HCT116 (cell line): ENCODE measurements around the gene MED14. TPM values are rescaled to one million over a fixed set of nuclear protein-coding genes. Genes with fewer than 3 reads are reported as not detected.

Source experiments
- ATAC-seq: fragments of 200-7000 bp; cut with Tn5 transposase; 2 replicates; pipeline ENCODE4 v1.9.1; 2020; ENCODE audit warnings: mild to moderate bottlenecking, moderate library complexity
- BruUV-seq: library from RNA; stranded (reverse); fragments of 400-500 nt; replicated peaks from 2 replicates; lab custom pipeline; 2021; lab: Mats Ljungman, UMichigan
- CTCF ChIA-PET: fragments of 300-600 bp; sonication (Branson Sonifier 250); formaldehyde crosslinking; loops from one replicate; lab custom pipeline; 2021; ENCODE audit warnings: antibody characterized with exemption; lab: Charles Lee
- POLR2A ChIA-PET: fragments of 300-600, 350-600 bp; sonication (Branson Sonifier 250); formaldehyde crosslinking; loops from one replicate; lab custom pipeline; 2021; ENCODE audit warnings: antibody characterized with exemption; lab: Charles Lee
- RAD21 ChIA-PET, 2 experiments: fragments of 300-600 bp; sonication (Branson Sonifier 250); formaldehyde crosslinking; loops; one replicate each; lab custom pipeline; 2023; ENCODE audit warnings: low total read pairs in 2 of 2; ENCODE audit not compliant: uncharacterized antibody in 2 of 2, unreplicated experiment in 2 of 2, low non-redundant PET in 1 of 2; lab: Charles Lee
- DNase-seq: peaks from one replicate; pipeline ENCODE4 v3.0.0-alpha.2; 2010; ENCODE audit warnings: low read depth, low spot score
- H2AFZ ChIP-seq: fragments of 200-600 bp; shearing (Covaris generic), sonication (generic); 2 replicates; pipeline ENCODE4 v1.6.1; 2017; ENCODE audit warnings: low read depth, mixed run types, mixed read lengths, antibody characterized with exemption, low read length; ENCODE audit not compliant: poor library complexity, severe bottlenecking
- H3K27ac ChIP-seq: 2 replicates; pipeline ENCODE4 v1.5.1; 2012; ENCODE audit warnings: low read depth, low read length
- H3K27me3 ChIP-seq: fragments of 200-600 bp; sonication (generic); 2 replicates; pipeline ENCODE4 v1.6.1; 2016; ENCODE audit warnings: mixed run types, low read length, mixed read lengths; ENCODE audit not compliant: insufficient read depth
- H3K36me3 ChIP-seq, 2 experiments: fragments of 200-500 bp in 1 of 2; fragments of 200-600 bp in 1 of 2; sonication (Bioruptor generic) in 1 of 2; sonication (generic) in 1 of 2; 2 replicates each; pipeline versions ENCODE4 v1.5.1 to v1.6.1; 2014 to 2016; ENCODE audit warnings: low read length in 2 of 2, inconsistent platforms in 1 of 2, mixed read lengths in 1 of 2, mixed run types in 1 of 2; ENCODE audit not compliant: insufficient read depth in 2 of 2, control insufficient read depth in 1 of 2
- H3K4me1 ChIP-seq, 2 experiments: fragments of 200-600 bp in 1 of 2; sonication (generic) in 1 of 2; 2 replicates each; pipeline versions ENCODE4 v1.5.1 to v1.6.1; 2012 to 2017; ENCODE audit warnings: low read length in 2 of 2, inconsistent platforms in 1 of 2, mild to moderate bottlenecking in 1 of 2, mixed read lengths in 1 of 2, mixed run types in 1 of 2, moderate library complexity in 1 of 2; ENCODE audit not compliant: insufficient read depth in 2 of 2, control insufficient read depth in 1 of 2
- H3K4me2 ChIP-seq: fragments of 200-600 bp; sonication (generic); 2 replicates; pipeline ENCODE4 v1.6.1; 2017; ENCODE audit warnings: mixed run types, low read length, mixed read lengths
- H3K4me3 ChIP-seq, 2 experiments: fragments of 200-600 bp in 1 of 2; sonication (generic) in 1 of 2; replicated peaks in 1 of 2; 2 replicates each; pipeline ENCODE4 v1.5.1; 2011 to 2016; ENCODE audit warnings: low read length in 2 of 2, control low read depth in 1 of 2, low read depth in 1 of 2, mild to moderate bottlenecking in 1 of 2, mixed read lengths in 1 of 2, mixed run types in 1 of 2
- H3K79me2 ChIP-seq: fragments of 200-600 bp; sonication (generic); 2 replicates; pipeline ENCODE4 v1.6.1; 2017; ENCODE audit warnings: mild to moderate bottlenecking, mixed run types, low read length, moderate library complexity, mixed read lengths; ENCODE audit not compliant: insufficient read depth
- H3K9ac ChIP-seq: fragments of 200-600 bp; sonication (generic); 2 replicates; pipeline ENCODE4 v1.6.1; 2016; ENCODE audit warnings: low read length, mixed read lengths
- H3K9me2 ChIP-seq: fragments of 200-600 bp; sonication (generic), shearing (Covaris generic); 2 replicates; pipeline ENCODE4 v1.6.1; 2017; ENCODE audit warnings: mixed run types, mild to moderate bottlenecking, moderate library complexity; ENCODE audit not compliant: insufficient read depth
- H3K9me3 ChIP-seq, 2 experiments: fragments of 200-500 bp in 1 of 2; fragments of 200-600 bp in 1 of 2; sonication (Bioruptor generic) in 1 of 2; sonication (generic) in 1 of 2; 2 replicates each; pipeline ENCODE4 v1.6.1; 2014 to 2017; ENCODE audit warnings: low read length in 2 of 2, mixed read lengths in 2 of 2, inconsistent platforms in 1 of 2, low read depth in 1 of 2, mild to moderate bottlenecking in 1 of 2, mixed run types in 1 of 2, moderate library complexity in 1 of 2; ENCODE audit not compliant: control insufficient read depth in 1 of 2, insufficient read depth in 1 of 2
- H4K20me1 ChIP-seq: fragments of 200-600 bp; sonication (generic), shearing (Covaris generic); 2 replicates; pipeline ENCODE4 v1.6.1; 2017; ENCODE audit warnings: mixed run types, mild to moderate bottlenecking, moderate library complexity; ENCODE audit not compliant: insufficient read depth
- ATF3 ChIP-seq: IDR thresholded peaks from 2 replicates; pipeline ENCODE4 v1.6.1; 2012
- CEBPB ChIP-seq: IDR thresholded peaks from 2 replicates; pipeline ENCODE4 v1.6.1; 2012; ENCODE audit warnings: low read depth
- CTCF ChIP-seq, 3 experiments: fragments of 200-600 bp in 1 of 3; sonication (generic) in 1 of 3; IDR thresholded peaks in 2 of 3; conservative IDR thresholded peaks in 1 of 3; 2 replicates each; pipeline ENCODE4 v1.5.1; 2012 to 2017; ENCODE audit warnings: low read depth in 2 of 3, low read length in 2 of 3, antibody characterized with exemption in 1 of 3, borderline replicate concordance in 1 of 3, control low read depth in 1 of 3, mild to moderate bottlenecking in 1 of 3, mixed read lengths in 1 of 3, mixed run types in 1 of 3, moderate library complexity in 1 of 3; ENCODE audit not compliant: insufficient read depth in 1 of 3
- ELF1 ChIP-seq: IDR thresholded peaks from 2 replicates; pipeline ENCODE4 v1.6.1; 2012; ENCODE audit warnings: low read depth, borderline replicate concordance
- FOSL1 ChIP-seq: IDR thresholded peaks from 2 replicates; pipeline ENCODE4 v1.6.1; 2012; ENCODE audit warnings: low read depth
- JUND ChIP-seq: IDR thresholded peaks from 2 replicates; pipeline ENCODE4 v1.6.1; 2012
- POLR2A ChIP-seq: IDR thresholded peaks from 2 replicates; pipeline ENCODE4 v1.7.0; 2011; ENCODE audit warnings: borderline replicate concordance; ENCODE audit not compliant: insufficient read depth, insufficient read length; ENCODE audit errors: extremely low read depth
- RAD21 ChIP-seq: IDR thresholded peaks from 2 replicates; pipeline ENCODE4 v1.6.1; 2012; ENCODE audit warnings: low read depth, mild to moderate bottlenecking
- SIN3A ChIP-seq: IDR thresholded peaks from 2 replicates; pipeline ENCODE4 v1.6.1; 2012; ENCODE audit warnings: low read depth
- SP1 ChIP-seq: IDR thresholded peaks from 2 replicates; pipeline ENCODE4 v1.6.1; 2012; ENCODE audit warnings: low read depth
- SRF ChIP-seq: IDR thresholded peaks from 2 replicates; pipeline ENCODE4 v1.6.1; 2012; ENCODE audit warnings: low read depth
- TCF7L2 ChIP-seq: IDR thresholded peaks from 2 replicates; pipeline ENCODE4 v1.7.0; 2011; ENCODE audit warnings: borderline replicate concordance, inconsistent platforms; ENCODE audit not compliant: insufficient read depth, insufficient read length; ENCODE audit errors: extremely low read depth
- YY1 ChIP-seq: IDR thresholded peaks from 2 replicates; pipeline ENCODE4 v1.6.1; 2011; ENCODE audit warnings: low read length, low read depth, moderate library complexity, mild to moderate bottlenecking; ENCODE audit not compliant: insufficient replicate concordance; ENCODE audit errors: extremely low read depth
- ZBTB33 ChIP-seq: IDR thresholded peaks from 2 replicates; pipeline ENCODE4 v1.6.1; 2011; ENCODE audit warnings: mild to moderate bottlenecking, low read length, moderate library complexity; ENCODE audit not compliant: insufficient replicate concordance; ENCODE audit errors: extremely low read depth
- ZFX ChIP-seq: fragments of 450-650 bp; IDR thresholded peaks from 2 replicates; pipeline ENCODE4 v1.6.1; 2017
- intact Hi-C: fragments of 100-400 bp; cut with micrococcal nuclease; formaldehyde crosslinking; loops from 2 replicates; pipeline ENCODE4 v1.10.0; 2022
- total RNA-seq: library from RNA; stranded (reverse); gene quantifications from one replicate; pipeline ENCODE4 v1.2.1, GENCODE V29; 2021; ENCODE audit not compliant: unreplicated experiment

The MED14 gene
- total RNA-seq, 1 experiment from 2014 or later, result 51.8 TPM

GRCh38 chrX:40780951-40781350 lies 45.6 kb upstream of the MED14 start:
- H3K4me3 ChIP-seq, result no peak overlapping the region
- no peak overlapping the region for H3K27ac ChIP-seq
- H3K79me2 ChIP-seq, result no peaks in the 10 kb centered on the region
- DNase-seq, result no peak
- intact Hi-C loops, result no loop called here
- no peaks in the 10 kb centered on the region for H3K9me3 ChIP-seq
- CTCF ChIA-PET, result no interaction called here
- no peak overlapping the region for H2AFZ ChIP-seq
- no TSS peak for BruUV-seq
- H3K36me3 ChIP-seq, result no peaks in the 10 kb centered on the region
- H3K4me1 ChIP-seq, result peaks cover 3 to 21% of the 10 kb centered on the region in 2 experiments; a peak in 2 of 4 replicates
- H3K9ac ChIP-seq, result no peak overlapping the region
- RAD21 ChIA-PET, result no interaction called here
- no peak overlapping the region for H3K4me2 ChIP-seq
- H4K20me1 ChIP-seq, result no peaks in the 10 kb centered on the region
- no peaks in the 10 kb centered on the region for H3K27me3 ChIP-seq
- POLR2A ChIA-PET, result no interaction called here
- no peaks in the 10 kb centered on the region for H3K9me2 ChIP-seq
- TF ChIP-seq SIN3A (no peak), ZBTB33 (no peak), SRF (no peak), SP1 (no peak), POLR2A (no peak), CEBPB (no peak), ATF3 (no peak), JUND (no peak), ELF1 (no peak)
- TF ChIP-seq, all 23 proteins: peak for 0
- no peak for ATAC-seq

- ChIA-PET RAD21 (no interaction called here), POLR2A (no interaction called here), CTCF (no interaction called here)
- no peak overlapping the region for H3K9ac ChIP-seq
- no peaks in the 10 kb centered on the region for H3K9me3 ChIP-seq
- no peak overlapping the region for H3K4me3 ChIP-seq
- no TSS peak for BruUV-seq
- H3K27ac ChIP-seq, result no peak overlapping the region
- H3K79me2 ChIP-seq, result no peaks in the 10 kb centered on the region
- H4K20me1 ChIP-seq, result no peaks in the 10 kb centered on the region
- no peaks in the 10 kb centered on the region for H3K36me3 ChIP-seq
- no peak overlapping the region for H3K4me2 ChIP-seq
- no peak overlapping the region for H2AFZ ChIP-seq
- intact Hi-C loops, result no loop called here
- DNase-seq (no peak), ATAC-seq (no peak)
- H3K27me3 ChIP-seq, result no peaks in the 10 kb centered on the region
- H3K4me1 ChIP-seq, result peaks cover 3 to 19% of the 10 kb centered on the region in 2 experiments; a peak in 2 of 4 replicates
- no peaks in the 10 kb centered on the region for H3K9me2 ChIP-seq
- TF ChIP-seq JUND (no peak), FOSL1 (no peak), SRF (no peak), ZBTB33 (no peak), ATF3 (no peak), ZFX (no peak), CTCF (IDR thresholded peaks at IDR 0.05 in 2 of 3, conservative IDR thresholded peaks at IDR 0.05 in 1 of 3; ENCODE audit: borderline replicate concordance in 1 of 3, insufficient read depth in 1 of 3, low read depth in 2 of 3, low read length in 2 of 3) (no peak), TCF7L2 (no peak), RAD21 (no peak), YY1 (no peak)
Measured at GRCh38 chrX:40780082-40780481, 44.7 kb upstream of the MED14 start.
